CD4-positive, alpha-beta T cell treated with Interleukin-6 for 4 hours (primary cell): ENCODE results near the gene AGBL5.
"Not testable (repeated sequence)": the region's sequence is repeated elsewhere in the genome, so short reads cannot be mapped to it uniquely, and the experiment has no call there.

ENCODE experiments used
- DNase-seq: peaks from one replicate; pipeline ENCODE4 v3.0.0-alpha.2; 2020; ENCODE audit warnings: mixed read lengths

AGBL5 gene

DNA sequence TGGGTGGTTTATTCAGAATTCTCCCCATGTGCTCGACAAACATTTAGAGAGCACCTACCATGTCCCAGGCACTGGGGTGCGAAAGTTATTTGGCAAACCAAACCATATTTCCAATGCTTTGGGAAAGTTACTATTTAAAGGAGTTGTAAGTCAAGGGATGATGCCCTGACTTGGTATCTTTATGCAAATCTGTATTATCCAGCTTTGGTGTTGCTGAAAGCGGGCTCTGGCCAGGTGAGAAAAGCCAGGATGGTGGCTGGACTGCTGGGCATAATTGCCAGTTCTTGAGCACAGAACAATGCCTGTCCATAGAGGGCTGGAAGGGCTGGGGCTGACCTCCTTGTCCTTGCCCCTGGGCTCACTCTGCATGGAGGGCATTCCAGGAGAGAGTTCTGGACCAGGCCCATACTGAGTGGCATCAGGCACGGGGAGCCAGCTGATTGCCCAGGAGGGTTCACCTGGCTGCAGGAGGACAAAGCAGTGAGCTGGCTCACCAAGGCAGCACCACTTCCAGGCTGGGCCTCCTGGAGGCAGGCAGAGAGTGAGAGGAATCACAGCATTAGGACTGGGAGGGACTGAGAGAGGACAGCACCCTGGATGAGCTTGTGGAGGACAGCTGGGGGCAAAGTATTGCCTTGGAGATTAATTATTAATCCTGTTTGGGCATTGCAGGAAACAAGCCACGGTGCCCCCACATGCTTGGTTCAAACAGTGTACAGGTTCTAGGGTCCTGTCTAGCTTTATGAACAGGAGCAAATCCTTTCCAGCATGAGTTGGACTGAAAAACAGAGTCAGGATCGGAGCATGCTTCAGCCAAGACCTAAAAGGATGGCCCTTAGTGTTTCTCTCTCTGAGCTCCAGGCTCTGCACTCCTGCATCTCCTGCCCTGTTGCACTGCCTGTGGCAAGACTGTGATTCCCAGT, 42.2 kb downstream of the AGBL5 start:
- no peak for DNase-seq

DNA sequence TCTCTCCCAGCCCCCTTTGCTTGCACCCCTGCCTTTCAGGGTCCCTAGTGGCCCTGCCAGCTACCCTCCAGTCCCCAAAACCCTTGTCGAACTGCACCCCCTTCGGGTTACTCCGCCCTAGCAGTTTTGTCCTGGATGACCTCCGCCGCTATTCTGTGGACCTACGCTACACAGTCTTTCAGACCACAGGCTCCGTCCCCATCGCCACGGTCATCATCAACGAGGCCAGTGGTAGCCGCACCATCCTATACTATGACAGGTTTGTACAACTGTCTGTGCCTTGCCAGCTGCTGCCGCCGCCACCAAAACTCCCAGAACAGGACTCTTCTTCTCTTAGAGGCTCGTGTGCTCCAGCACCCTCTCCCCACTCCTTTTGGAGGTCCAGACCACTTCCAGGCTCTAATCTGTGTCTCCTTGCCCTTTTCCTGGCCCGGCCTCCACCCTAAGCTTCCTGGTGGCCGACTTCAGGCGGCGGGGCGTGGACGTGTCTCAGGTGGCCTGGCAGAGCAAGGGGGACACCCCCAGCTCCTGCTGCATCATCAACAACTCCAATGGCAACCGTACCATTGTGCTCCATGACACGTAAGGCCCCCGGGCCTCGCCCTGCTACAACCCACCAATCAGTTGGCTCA, 43.0 kb downstream of the AGBL5 start:
- no peak for DNase-seq

DNA sequence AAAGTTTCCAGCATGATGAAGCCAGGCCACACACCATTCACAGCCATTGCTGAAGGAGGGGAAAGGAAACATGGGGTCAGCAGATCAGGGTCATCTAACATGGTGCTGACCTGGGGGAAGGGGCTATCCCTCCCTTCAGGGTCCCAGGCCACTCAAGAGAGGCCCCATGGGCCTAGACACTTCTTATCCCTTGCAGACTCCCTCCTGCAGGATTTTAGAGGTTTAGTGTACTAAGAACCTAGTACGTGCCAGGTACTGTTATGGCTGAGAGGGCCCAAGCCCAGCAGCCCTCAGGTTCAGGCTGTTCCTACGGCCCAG, 43.9 kb downstream of the AGBL5 start:
- no peak for DNase-seq

DNA sequence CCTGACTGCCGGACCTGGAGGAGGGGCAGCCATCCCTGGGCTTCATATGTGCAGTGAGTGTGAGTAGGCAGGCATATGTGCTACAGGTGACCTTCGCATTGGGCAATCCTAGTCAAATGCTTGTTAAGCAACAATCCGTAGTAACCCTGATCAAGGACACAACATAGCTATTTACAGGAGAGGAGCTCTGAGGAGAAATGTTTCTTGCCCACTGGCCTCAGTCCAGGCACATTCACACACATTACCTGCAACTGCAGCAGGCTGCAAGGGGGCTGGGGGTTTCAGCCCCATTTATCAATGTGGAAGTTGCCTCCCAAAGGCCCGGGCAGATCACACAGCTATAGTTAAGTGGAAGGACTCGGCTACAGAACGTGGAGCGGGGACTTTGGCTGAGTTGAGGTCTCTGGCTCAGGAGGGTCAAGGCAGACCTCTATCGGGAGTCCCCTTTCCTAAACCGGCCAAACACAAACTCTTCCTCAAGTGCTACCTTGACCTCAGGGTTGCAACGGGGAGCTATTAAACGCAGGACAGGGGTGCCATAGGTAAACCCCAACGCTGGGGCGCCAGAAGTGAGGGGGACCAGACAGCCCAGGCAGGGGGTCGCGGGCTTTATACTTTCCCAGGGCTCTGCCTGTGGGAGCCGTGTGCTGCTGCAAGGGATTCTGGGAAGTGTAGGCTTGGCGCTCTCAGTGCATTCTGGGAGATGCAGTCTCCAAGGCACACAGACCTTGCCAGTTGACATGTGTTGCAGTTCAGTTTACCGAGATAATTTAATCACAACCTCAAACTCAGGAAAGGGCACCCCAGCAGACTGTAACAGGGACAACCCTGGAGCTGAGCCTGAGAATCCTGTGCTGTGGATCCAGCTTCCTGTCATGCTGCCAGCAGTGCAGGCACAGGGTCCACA, 44.5 kb downstream of the AGBL5 start:
- peak; percentile 61 for DNase-seq

DNA sequence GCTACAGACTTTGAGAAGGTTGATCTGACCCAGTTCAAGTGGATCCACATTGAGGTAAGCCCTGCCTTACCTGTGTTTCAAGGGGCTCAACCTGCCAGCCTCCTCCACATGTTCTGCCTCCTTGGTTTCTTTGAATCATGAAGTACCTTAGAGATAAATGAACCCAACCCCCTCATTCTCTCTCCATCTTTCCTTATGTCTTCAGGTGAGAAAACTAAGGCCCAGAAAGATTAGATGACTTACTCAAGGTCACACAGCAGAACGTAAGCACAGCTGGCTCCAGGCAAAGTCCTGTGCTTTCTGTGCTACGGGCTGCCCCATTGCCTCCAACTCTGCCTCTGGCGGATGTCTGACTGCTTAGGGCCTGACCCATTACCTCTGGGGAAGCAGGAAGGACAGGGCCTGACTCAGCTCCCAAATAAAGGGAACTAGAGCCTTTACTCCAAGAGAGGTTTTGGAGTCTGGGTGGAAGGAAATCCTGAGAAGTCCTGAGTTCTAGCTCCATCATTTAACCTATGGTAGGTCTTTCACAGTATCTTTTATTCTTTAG, 45.4 kb downstream of the AGBL5 start:
- no peak for DNase-seq

DNA sequence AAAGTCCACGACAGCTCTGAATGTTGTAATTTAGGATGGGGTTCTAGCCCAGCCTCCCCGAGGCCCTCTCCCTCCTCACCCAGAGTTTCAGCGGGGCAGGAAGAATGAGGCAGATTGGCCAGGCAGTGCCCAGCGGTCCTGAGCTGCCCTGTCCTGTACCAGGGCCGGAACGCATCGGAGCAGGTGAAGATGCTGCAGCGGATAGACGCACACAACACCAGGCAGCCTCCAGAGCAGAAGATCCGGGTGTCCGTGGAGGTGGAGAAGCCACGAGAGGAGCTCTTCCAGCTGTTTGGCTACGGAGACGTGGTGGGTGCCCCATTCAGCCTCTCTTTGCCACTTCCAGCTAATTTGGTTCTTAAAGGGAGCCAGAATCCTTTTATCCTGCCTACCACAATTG, 45.9 kb downstream of the AGBL5 start:
- DNase-seq, result no peak

DNA sequence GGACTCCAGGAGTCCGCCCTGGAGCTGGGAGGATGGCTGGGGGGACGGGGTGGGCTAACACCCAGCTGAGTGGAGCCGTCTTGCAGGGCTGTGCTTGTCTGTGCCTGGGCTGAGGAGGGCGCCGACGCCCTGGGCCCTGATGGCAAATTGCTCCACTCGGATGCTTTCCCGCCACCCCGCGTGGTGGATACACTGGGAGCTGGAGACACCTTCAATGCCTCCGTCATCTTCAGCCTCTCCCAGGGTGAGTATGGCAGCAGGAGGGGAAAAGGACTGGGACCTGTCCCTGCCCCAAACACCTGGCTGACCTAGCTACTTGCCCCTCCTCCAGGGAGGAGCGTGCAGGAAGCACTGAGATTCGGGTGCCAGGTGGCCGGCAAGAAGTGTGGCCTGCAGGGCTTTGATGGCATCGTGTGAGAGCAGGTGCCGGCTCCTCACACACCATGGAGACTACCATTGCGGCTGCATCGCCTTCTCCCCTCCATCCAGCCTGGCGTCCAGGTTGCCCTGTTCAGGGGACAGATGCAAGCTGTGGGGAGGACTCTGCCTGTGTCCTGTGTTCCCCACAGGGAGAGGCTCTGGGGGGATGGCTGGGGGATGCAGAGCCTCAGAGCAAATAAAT, 48.0 kb downstream of the AGBL5 start:
- no peak for DNase-seq

DNA sequence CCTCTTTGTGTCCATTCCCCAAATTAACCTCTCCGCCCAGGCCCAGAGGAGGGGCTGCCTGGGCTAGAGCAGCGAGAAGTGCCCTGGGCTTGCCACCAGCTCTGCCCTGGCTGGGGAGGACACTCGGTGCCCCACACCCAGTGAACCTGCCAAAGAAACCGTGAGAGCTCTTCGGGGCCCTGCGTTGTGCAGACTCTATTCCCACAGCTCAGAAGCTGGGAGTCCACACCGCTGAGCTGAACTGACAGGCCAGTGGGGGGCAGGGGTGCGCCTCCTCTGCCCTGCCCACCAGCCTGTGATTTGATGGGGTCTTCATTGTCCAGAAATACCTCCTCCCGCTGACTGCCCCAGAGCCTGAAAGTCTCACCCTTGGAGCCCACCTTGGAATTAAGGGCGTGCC, 48.6 kb downstream of the AGBL5 start:
- no peak for DNase-seq

DNA sequence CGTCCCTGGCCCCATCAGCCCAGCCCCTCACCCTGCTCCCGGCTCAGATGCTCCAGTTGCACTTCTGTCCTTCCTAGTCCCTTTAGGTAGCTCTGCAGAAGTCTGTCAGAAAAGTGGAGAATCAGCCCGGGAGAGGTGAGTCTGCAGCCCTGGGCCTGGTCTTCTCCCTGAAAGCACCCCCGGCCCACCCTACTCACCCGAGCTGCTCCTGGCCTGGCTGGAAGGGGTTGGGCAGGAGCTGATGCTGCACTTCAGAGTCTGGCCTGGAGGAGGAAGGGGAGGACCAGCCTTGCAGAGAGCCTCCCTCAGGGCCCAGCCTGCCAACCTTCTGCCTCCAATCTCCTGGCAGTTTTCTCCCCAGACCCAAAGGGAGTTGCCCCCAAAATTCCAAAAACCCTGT, 50.9 kb downstream of the AGBL5 start:
- DNase-seq, result no peak

DNA sequence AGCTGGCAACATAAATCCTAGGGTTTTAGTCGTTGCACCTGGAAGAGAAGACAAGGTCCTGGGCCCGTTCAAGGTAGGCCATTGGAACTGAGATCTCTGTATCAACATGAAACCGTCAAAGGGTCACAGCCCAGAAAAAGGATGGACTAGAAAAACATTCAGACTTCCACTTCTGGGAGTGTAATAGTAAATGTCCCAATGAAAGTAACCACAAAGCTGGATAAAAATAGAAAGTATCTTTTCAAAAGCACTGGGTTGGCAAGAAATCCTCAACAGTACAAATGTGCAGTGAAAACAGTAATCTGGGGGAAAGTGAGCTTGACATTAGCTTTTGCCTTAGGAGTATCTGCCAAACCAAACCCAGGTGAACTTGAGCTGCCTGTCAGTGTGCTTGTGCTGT, 54.5 kb downstream of the AGBL5 start:
- DNase-seq, result no peak

DNA sequence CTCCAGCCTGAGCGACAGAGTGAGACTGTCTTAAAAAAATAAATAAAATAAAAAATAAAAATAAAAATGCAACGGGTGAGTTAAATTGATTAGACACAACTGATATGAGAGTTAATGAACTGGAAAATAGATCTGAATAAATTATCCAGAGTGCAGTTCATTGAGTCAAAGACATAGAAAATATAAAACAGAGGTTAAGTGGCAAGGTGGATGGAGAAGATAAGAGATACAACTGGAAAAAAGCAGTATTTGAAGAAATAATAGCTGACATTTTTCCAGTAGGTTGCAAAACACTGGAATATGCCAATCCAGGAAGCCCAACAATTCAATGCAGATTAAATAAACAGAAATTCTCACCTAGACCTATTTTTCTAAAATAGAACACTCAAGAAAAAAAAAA, 56.8 kb downstream of the AGBL5 start:
- DNase-seq, result no peak

DNA sequence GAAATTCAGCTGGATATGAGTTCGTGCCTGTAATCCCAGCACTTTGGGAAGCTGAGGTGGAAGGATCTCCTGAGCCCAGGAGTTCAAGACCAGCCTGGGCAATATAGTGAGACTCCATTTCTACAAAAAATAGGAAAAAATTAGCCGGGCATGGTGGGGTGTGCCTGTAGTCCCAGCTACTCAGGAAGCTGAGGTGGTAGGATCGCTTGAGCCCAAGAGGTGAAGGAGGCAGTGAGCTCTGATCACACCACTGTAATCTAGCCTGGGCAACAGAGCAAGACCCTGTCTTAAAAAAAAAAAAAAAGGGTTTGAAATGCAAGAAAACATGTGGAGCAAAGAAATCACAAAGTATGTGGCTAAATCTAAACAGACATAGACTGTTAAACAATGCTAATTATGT, 57.6 kb downstream of the AGBL5 start:
- no peak for DNase-seq

DNA sequence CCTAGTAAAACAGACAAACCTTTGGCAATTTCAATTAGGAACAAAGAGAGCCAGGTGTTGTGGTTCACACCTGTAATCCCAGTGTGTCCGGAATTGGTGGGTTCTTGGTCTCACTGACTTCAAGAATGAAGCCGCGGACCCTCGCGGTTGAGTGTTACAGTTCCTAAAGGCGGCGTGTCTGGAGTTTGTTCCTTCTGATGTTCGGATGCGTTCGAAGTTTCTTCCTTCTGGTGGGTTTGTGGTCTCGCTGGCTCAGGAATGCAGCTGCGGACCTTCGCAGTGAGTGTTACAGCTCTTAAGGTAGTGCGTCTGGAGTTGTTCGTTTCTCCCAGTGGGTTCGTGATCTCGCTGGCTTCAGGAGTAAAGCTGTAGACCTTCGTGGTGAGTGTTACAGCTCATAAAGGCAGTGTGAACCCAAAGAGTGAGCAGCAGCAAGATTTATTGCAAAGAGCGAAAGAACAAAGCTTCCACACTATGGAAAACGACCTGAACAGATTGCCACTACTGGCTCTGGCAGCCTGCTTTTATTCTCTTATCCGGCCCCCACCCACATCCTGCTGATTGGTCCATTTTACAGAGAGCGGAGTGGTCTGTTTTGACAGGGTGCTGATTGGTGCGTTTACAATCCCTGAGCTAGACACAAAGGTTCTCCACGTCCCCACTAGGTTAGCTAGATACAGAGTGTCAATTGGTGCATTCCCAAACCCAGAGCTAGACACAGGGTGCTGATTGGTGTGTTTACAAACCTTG, 59.3 kb downstream of the AGBL5 start:
- DNase-seq, result not testable (repeated sequence)

DNA sequence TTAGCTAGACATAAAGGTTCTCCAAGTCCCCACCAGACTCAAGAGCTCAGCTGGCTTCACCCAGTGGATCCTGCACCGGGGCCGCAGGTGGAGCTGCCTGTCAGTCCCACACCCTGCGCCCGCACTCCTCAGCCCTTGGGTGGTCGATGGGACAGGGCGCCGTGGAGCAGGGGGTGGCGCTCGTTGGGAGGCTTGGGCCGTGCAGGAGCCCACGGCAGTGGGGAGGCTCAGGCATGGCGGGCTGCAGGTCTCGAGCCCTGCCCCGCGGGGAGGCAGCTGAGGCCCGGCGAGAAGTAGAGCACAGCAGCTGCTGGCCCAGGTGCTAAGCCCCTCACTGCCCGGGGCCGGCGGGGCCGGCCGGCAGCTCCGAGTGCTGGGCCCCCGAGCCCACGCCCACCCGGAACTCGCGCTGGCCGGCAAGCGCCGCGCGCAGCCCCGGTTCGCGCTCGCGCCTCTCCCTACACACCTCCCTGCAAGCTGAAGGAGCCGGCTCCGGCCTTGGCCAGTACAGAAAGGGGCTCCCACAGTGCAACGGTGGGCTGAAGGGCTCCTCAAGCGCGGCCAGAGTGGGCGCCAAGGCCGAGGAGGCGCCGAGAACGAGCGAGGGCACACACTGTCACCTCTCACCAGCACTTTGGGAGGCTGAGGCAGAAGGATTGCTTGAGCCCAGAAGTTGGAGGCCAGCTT, 60.1 kb downstream of the AGBL5 start:
- not testable (repeated sequence) for DNase-seq

DNA sequence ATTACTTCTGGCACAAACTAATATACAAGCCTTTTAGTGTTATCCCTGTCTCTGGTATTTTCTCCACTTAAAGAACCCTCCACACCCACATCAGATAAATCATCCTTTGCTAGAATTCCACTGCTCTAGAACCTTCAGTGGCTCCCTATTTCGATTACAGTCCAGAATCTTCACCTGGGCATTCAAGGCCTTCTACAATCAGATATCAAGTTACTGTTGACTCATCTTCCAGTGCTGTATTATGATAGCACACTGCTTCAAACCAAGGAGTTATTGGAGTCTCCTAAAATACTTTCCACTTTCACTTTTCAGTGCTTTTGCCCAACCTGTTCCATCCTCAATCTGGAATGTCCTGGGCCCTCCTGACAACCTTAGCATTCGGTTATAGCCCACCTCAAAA, 64.1 kb downstream of the AGBL5 start:
- DNase-seq, result no peak

DNA sequence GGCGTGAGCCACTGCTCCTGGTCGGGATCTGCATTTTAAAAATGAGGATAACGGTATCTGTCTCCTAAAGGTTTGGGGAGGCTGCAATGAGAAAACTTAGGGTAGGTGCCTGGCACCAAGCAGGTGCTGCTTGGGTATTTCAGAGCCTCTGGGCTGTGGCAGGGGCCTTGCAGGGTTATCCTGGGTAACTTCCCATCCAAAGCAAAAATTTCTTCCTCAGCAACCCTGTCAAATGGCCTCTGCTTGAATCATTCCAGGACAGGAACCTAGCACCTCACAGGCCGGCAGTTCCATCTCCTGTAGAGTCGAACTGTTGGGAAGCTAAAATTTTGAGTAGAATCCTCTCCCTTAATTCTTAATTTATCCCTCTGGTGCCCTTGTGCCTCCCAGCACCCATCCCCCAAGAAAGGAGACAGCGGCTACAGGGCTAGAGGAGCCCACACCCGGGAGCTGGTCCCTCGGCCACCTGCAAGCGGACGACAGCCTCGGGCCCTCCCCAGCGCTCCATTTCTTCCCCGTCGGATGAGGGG, 66.6 kb downstream of the AGBL5 start:
- DNase-seq, result no peak

DNA sequence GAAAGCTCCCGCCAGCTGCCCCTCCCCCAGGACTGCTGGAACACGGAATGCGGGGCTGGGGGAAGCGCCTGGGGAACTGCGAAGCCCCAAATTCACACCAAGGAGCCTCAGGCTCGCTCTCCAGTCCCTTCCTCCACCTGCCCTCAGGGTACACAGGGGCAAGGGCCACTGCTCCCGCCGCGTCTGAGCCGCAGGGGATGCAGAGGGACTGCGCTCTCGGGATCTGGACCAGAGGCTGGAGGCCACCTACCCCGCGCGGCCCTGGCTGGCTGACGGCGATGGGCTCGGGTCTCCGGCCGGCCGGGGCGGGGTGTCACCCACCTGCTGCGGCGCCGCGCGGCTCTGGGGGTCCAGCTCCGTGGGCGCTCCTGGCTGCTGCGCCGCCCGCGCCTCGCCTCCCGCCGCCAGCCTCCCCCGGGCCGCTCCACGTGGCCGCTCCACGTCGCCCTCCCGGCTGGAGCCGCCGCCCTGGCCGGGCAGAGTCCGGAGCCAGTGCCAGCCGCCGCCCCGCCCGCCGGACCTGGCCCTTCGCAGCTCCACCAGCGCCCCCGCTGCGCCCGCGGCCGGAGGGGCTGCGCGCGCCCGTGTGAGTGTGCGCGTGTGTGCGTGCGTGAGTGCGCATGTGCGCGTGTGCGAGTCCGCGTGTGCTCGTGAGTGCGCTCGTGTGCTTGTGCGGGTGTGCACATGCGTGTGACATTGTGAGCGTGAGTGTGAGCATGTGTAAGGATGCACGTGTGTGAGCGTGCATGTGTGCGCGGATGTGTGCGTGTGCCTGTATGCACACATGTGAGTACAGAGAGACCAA, 67.3 kb downstream of the AGBL5 start, which contains the start of gene CGREF1:
CGREF1 (minus strand) TSS at position 604 of the 805 bp plus-strand sequence. CDS start 14,762 bp downstream, outside the sequence.
- DNase-seq, result peak; percentile 14

DNA sequence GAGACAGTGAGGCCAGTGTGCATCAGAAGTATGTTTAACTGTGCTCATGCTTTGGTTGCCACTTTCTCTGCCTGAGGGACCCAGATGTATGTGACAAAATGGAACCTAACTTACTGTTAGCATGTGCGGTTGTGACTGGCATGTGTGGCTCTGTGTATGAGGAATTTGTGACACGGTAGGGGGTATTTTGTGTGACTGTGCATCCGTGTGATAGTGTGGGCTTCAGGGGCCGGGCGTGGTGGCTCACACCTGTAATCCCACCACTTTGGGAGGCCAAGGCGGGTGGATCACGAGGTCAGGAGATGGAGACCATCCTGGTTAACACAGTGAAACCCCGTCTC, 67.8 kb downstream of the AGBL5 start:
- DNase-seq, result not testable (repeated sequence)
